Sigmoid colon (tissue), 3 donors: ENCODE results near the gene TYMP.

ENCODE experiments used
- POLR2A ChIP-seq, 2 donors: fragments of 450-650 bp; IDR thresholded peaks; one replicate each; pipeline ENCODE4 v1.6.1; 2016; ENCODE audit warnings: antibody characterized with exemption in 2 of 2, mild to moderate bottlenecking in 2 of 2, moderate library complexity in 2 of 2
- TF ChIP-seq, protein P1 (sequence below), 4 experiments: fragments of 450-650 bp in 3 of 4; fragments of 200-600 bp in 1 of 4; IDR thresholded peaks; one replicate each; pipeline ENCODE4 v1.5.1; 2016 to 2019; ENCODE audit warnings: antibody characterized with exemption in 4 of 4, mild to moderate bottlenecking in 3 of 4, moderate library complexity in 2 of 4

DNA sequence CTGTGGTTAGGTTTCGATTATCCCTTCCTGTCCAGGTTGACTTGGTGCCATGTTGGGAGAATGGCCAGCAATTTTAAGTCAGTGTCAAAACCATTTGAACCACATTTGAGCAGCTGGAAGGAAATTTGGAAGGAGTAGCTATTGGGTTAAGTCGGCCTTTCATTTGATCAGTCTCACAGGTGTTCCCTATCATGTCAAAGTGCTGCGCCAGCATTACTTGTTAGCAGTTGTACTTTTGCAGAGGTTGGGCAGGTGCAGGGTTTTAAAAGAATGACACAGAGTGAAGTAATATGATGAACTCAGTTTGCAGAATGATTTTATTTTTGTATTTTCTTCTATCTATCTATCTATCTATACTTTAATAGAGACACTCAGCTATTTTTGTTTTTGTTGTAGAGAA lies 6.4 kb upstream of the TYMP start:
- TF ChIP-seq POLR2A (IDR thresholded peaks at IDR 0.05) = no peak
- TF ChIP-seq, protein P1, sequence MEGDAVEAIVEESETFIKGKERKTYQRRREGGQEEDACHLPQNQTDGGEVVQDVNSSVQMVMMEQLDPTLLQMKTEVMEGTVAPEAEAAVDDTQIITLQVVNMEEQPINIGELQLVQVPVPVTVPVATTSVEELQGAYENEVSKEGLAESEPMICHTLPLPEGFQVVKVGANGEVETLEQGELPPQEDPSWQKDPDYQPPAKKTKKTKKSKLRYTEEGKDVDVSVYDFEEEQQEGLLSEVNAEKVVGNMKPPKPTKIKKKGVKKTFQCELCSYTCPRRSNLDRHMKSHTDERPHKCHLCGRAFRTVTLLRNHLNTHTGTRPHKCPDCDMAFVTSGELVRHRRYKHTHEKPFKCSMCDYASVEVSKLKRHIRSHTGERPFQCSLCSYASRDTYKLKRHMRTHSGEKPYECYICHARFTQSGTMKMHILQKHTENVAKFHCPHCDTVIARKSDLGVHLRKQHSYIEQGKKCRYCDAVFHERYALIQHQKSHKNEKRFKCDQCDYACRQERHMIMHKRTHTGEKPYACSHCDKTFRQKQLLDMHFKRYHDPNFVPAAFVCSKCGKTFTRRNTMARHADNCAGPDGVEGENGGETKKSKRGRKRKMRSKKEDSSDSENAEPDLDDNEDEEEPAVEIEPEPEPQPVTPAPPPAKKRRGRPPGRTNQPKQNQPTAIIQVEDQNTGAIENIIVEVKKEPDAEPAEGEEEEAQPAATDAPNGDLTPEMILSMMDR (IDR thresholded peaks at IDR 0.05) = no peak
